Suprapubic skin (tissue), 4 donors: Measurements from ENCODE around the gene BICC1. TPM values are rescaled to one million over a fixed set of nuclear protein-coding genes. Genes with fewer than 3 reads are reported as not detected.

Experiments
- DNase-seq, 2 donors: peaks; one replicate each; pipeline ENCODE4 v3.0.0-alpha.2; 2019; ENCODE audit warnings: low spot score in 2 of 2
- H3K27ac ChIP-seq: fragments of 200-600 bp; sonication (generic); one replicate; pipeline ENCODE4 v1.5.1; 2019
- H3K27me3 ChIP-seq: fragments of 200-600 bp; sonication (generic); one replicate; pipeline ENCODE4 v1.5.1; 2019
- H3K36me3 ChIP-seq: fragments of 200-600 bp; sonication (generic); one replicate; pipeline ENCODE4 v1.5.1; 2019
- H3K4me1 ChIP-seq: fragments of 200-600 bp; sonication (generic); one replicate; pipeline ENCODE4 v1.5.1; 2019
- H3K4me3 ChIP-seq: fragments of 200-600 bp; sonication (generic); one replicate; pipeline ENCODE4 v1.5.1; 2019; ENCODE audit warnings: mild to moderate bottlenecking
- H3K9me3 ChIP-seq: fragments of 200-600 bp; sonication (generic); one replicate; pipeline ENCODE4 v1.5.1; 2019
- EP300 ChIP-seq: sonication (generic); formaldehyde crosslinking; IDR thresholded peaks from one replicate; pipeline ENCODE4 v1.6.1; 2017; ENCODE audit warnings: antibody characterized with exemption
- POLR2A ChIP-seq, 2 donors: fragments of 450-650 bp; IDR thresholded peaks; one replicate each; pipeline ENCODE4 v1.6.1; 2017; ENCODE audit warnings: antibody characterized with exemption in 2 of 2, mild to moderate bottlenecking in 2 of 2, moderate library complexity in 2 of 2
- POLR2AphosphoS5 ChIP-seq, 3 donors: sonication (generic); formaldehyde crosslinking; IDR thresholded peaks; one replicate each; pipeline ENCODE4 v1.6.1; 2017; ENCODE audit warnings: antibody characterized with exemption in 3 of 3
- WGBS: methylation state at CpG from one replicate; pipeline ENCODE4 v1.1.5; 2018; 5-methylcytosine and 5-hydroxymethylcytosine counted together
- total RNA-seq, 4 donors: library from RNA; depleted of rRNA; stranded (reverse); fragments of >200 nt; gene quantifications; one replicate each; pipeline ENCODE4 v1.1.0, GENCODE V29; 2016
- TF ChIP-seq, protein P1 (sequence below), 2 donors: fragments of 200-600 bp in 1 of 2; fragments of 450-650 bp in 1 of 2; sonication (generic) in 1 of 2; IDR thresholded peaks; one replicate each; pipeline ENCODE4 v1.5.1; 2016 to 2019; ENCODE audit warnings: antibody characterized with exemption in 2 of 2, mild to moderate bottlenecking in 1 of 2, moderate library complexity in 1 of 2

BICC1 gene
- total RNA-seq, 4 donors from 2014 or later, result 2.4 to 6.9 (median 3.5) TPM

GRCh38 chr10:58529077-58529728, 16.5 kb downstream of the BICC1 start:
- 74% methylated on average over 3 of the region's 3 CpGs for WGBS
- DNase-seq, result no peak
- Histone ChIP-seq H3K4me1 (no peaks in the 10 kb centered on the region), H3K27ac (no peak overlapping the region), H3K27me3 (no peaks in the 10 kb centered on the region), H3K9me3 (no peaks in the 10 kb centered on the region), H3K36me3 (no peaks in the 10 kb centered on the region), H3K4me3 (no peak overlapping the region)
- TF ChIP-seq POLR2AphosphoS5 (IDR thresholded peaks at IDR 0.05) (no peak), POLR2A (IDR thresholded peaks at IDR 0.05) (no peak), EP300 (no peak)
- TF ChIP-seq, protein P1, sequence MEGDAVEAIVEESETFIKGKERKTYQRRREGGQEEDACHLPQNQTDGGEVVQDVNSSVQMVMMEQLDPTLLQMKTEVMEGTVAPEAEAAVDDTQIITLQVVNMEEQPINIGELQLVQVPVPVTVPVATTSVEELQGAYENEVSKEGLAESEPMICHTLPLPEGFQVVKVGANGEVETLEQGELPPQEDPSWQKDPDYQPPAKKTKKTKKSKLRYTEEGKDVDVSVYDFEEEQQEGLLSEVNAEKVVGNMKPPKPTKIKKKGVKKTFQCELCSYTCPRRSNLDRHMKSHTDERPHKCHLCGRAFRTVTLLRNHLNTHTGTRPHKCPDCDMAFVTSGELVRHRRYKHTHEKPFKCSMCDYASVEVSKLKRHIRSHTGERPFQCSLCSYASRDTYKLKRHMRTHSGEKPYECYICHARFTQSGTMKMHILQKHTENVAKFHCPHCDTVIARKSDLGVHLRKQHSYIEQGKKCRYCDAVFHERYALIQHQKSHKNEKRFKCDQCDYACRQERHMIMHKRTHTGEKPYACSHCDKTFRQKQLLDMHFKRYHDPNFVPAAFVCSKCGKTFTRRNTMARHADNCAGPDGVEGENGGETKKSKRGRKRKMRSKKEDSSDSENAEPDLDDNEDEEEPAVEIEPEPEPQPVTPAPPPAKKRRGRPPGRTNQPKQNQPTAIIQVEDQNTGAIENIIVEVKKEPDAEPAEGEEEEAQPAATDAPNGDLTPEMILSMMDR (IDR thresholded peaks at IDR 0.05), result no peak

DNA sequence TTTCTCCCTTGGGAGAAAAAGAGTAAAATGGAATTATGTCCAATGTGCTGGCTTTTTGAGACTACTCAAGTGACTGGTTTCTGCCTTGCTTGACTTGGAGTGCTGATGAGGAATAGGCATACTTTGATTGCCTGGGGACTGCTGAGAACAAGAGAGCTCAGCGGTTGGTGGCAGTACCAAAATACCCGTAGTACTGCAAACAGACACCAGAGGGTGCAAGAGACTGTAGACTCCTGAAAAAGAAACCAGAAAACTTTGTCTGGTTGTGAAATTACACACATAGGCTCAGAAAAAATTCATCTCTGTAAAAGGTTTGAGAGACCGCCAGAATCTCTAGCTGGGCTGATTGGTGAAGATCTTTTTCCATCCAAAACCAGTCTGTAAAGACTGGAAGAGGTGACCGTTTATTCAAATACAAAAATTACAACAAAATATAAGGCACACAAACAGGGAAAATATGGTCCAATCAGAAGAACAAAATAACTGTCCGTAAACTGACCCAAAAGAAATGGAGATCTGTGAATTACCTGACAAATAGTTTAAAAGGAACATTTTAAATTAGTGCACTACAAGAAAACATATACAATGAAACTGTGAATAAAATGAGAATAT, 18.5 kb downstream of the BICC1 start:
- Histone ChIP-seq H3K27ac (no peak overlapping the region), H3K4me1 (no peaks in the 10 kb centered on the region), H3K9me3 (peaks cover 7% of the 10 kb centered on the region), H3K27me3 (no peaks in the 10 kb centered on the region), H3K36me3 (no peaks in the 10 kb centered on the region), H3K4me3 (no peak overlapping the region)
- no peak for TF ChIP-seq POLR2A (IDR thresholded peaks at IDR 0.05)
- no peak for TF ChIP-seq POLR2AphosphoS5 (IDR thresholded peaks at IDR 0.05)
- no peak for TF ChIP-seq EP300
- TF ChIP-seq, protein P1 (IDR thresholded peaks at IDR 0.05), result peak; percentile 44 to 72
- DNase-seq, result no peak
- WGBS, result 53% methylated on average over 5 of the region's 5 CpGs

DNA sequence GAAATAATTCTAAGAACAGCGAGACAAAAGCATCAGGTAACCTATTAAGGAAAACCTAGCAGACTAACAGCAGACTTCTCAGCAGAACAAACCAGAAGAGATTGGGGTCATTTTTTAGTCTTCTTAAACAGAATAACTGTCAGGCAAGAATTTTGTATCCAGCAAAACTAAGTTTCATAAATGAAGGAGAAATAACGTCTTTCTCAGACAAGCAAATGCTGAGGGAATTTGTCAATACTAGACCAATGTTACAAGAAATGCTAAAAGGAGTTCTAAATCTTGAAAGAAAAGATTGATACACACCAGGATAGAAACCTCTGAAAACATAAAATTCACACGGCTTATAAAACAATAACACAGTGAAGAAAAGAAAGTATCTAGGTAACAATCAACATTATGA, 22.6 kb downstream of the BICC1 start:
- no peak overlapping the region for H3K27ac ChIP-seq

GRCh38 chr10:58543141-58543540, 30.5 kb downstream of the BICC1 start:
- no peak for DNase-seq
- peaks cover 3% of the 10 kb centered on the region for H3K4me1 ChIP-seq
- no peak overlapping the region for H3K27ac ChIP-seq
- no peaks in the 10 kb centered on the region for H3K27me3 ChIP-seq
- TF ChIP-seq, protein P1 (IDR thresholded peaks at IDR 0.05), result no peak
- no peak for TF ChIP-seq POLR2AphosphoS5 (IDR thresholded peaks at IDR 0.05)
- TF ChIP-seq EP300, result no peak
- TF ChIP-seq POLR2A (IDR thresholded peaks at IDR 0.05), result no peak
- no peak overlapping the region for H3K4me3 ChIP-seq
- H3K9me3 ChIP-seq, result no peaks in the 10 kb centered on the region
- no peaks in the 10 kb centered on the region for H3K36me3 ChIP-seq

More for the DNA sequence above, 22.6 kb downstream of the BICC1 start:
- DNase-seq, result no peak
- no peaks in the 10 kb centered on the region for H3K27me3 ChIP-seq
- H3K4me3 ChIP-seq, result no peak overlapping the region
- H3K36me3 ChIP-seq, result no peaks in the 10 kb centered on the region
- peaks cover 11% of the 10 kb centered on the region for H3K9me3 ChIP-seq
- no peaks in the 10 kb centered on the region for H3K4me1 ChIP-seq
- 92% methylated on average over 3 of the region's 3 CpGs for WGBS
- TF ChIP-seq POLR2AphosphoS5 (IDR thresholded peaks at IDR 0.05) (no peak), POLR2A (IDR thresholded peaks at IDR 0.05) (no peak), EP300 (no peak)
- TF ChIP-seq, protein P1 (IDR thresholded peaks at IDR 0.05), result no peak

DNA sequence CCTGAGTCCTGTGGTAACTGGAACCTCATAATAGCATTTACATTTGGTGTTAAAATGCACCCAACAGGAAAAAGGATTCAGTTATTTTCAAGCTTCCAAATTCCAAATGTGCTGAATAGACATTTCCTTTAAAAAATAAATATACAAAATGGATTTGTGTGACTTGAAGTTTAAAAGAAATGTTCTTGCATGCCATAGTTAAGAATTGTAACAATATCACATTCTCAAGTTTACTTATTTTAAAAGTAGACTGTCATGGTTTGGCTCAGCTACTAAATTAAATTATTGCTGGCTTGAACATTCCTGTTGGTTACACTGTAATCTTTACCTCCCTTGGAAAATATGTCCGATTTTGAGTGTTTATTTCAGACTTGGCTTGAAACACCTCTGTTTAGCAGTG, 31.5 kb downstream of the BICC1 start:
- TF ChIP-seq POLR2AphosphoS5 (IDR thresholded peaks at IDR 0.05) (no peak), POLR2A (IDR thresholded peaks at IDR 0.05) (no peak), EP300 (no peak)
- TF ChIP-seq, protein P1 (IDR thresholded peaks at IDR 0.05), result no peak
- no peak overlapping the region for H3K4me3 ChIP-seq

More for the DNA sequence above, 31.5 kb downstream of the BICC1 start:
- peaks cover 3% of the 10 kb centered on the region for H3K4me1 ChIP-seq
- no peaks in the 10 kb centered on the region for H3K9me3 ChIP-seq
- no peak for DNase-seq
- WGBS, result 50% methylated on average over 1 of the region's 1 CpG
- H3K27ac ChIP-seq, result no peak overlapping the region
- H3K36me3 ChIP-seq, result no peaks in the 10 kb centered on the region
- H3K27me3 ChIP-seq, result no peaks in the 10 kb centered on the region
